Activated T-cell treated with anti-CD3 and anti-CD28 coated beads for 24 hours (primary cell): Measurements from ENCODE around the gene DEFB119.
"Not testable (repeated sequence)": the region's sequence is repeated elsewhere in the genome, so short reads cannot be mapped to it uniquely, and the experiment has no call there.

Source experiments
- DNase-seq: peaks from one replicate; pipeline ENCODE4 v3.0.0-alpha.2; 2020; ENCODE audit warnings: low read depth

DEFB119 gene, protein sequence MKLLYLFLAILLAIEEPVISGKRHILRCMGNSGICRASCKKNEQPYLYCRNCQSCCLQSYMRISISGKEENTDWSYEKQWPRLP

GRCh38 chr20:31390490-31390889 is at the start of gene DEFB119:
TSS of gene DEFB119 (minus strand) at chr20:31390590. CDS start at chr20:31390483, 107 bp downstream.
- DNase-seq, result no peak

DNA sequence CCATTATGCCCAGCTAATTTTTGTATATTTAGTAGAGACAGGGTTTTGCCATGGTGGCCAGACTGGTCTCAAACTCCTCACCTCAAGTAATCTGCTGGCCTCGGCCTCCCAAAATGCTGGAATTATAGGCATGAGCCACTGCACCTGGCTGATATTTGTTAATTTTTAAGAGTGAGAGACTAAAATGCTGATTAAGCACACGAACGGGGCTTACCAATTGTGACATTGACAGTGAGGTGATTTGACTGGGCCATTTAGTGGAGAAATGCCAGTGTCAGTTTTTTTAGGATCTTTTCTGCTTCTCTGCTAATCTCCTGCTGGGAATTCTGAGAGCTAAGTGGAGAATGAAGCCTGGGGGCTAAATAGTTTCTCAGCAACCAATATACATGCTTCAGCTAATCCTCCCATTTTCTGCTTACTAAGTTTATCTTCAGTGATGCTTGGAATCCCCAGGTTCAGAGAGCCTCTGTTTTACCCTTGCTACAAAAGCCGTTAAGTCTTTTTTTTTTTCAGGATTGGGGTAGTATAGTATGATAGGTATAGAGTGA is 40.3 kb upstream of the DEFB119 start:
- no peak for DNase-seq

- not testable (repeated sequence) for DNase-seq
These were observed 37.2 kb upstream of the DEFB119 start for GRCh38 chr20:31427576-31427975.

DNA sequence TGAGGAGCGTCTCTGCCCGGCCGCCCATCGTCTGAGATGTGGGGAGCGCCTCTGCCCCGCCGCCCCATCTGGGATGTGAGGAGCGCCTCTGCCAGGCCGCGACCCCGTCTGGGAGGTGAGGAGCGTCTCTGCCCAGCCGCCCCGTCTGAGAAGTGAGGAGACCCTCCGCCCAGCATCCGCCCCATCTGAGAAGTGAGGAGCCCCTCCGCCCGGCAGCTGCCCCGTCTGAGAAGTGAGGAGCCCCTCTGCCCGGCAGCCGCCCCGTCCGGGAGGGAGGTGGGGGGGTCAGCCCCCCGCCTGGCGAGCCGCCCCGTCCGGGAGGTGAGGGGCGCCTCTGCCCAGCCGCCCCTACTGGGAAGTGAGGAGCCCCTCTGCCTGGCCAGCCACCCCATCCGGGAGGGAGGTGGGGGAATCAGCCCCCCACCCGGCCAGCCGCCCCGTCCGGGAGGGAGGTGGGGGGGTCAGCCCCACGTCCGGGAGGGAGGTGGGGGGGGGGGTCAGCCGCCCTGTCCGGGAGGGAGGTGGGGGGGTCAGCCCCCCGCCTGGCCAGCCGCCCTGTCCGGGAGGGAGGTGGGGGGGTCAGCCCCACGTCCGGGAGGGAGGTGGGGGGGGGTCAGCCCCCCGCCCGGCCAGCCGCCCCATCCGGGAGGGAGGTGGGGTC is 36.6 kb upstream of the DEFB119 start:
- DNase-seq, result not testable (repeated sequence)

DNA sequence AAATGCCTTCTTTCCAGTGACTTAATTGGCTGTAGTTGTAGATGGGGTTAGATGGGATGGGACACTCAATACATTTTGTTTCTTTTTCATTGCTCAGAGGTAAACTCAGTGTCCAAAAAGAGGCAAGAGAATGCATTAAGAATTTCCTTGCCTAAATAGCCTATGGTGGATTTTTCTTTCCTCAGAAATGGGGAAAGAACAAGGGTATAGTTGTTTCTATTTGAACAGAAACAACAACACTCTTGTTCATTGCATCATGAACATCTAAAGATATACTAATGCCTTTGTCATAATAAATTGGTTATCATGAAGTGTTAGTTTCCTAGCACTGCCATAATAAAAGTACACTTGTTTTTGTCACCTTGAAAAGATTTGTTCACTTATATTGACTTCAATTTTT is 35.4 kb upstream of the DEFB119 start:
- DNase-seq, result no peak

GRCh38 chr20:31418307-31418706 is 27.9 kb upstream of the DEFB119 start:
- no peak for DNase-seq

DNA sequence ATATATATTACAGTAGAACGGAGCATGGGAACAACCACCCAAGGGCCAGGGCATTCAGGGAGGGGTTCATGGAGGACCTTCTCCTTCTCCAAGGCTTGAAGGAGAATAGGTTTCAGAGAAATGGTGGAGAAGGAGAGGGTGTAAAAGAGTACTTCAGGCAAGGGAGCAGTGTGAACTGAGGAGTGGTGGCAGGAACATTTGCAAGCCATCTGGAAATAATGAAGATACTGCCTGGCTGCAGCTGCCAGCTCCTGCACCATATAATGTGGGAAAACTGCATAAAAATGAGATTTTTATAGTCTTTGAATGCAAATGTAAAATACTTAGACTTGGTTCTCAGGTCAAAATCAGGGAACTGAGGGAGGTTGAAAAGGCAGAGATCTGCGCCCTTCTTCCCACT is 25.3 kb upstream of the DEFB119 start:
- no peak for DNase-seq

- no peak for DNase-seq
These were observed 24.0 kb upstream of the DEFB119 start for GRCh38 chr20:31414381-31414780.

GRCh38 chr20:31410011-31410410 is 19.6 kb upstream of the DEFB119 start:
- DNase-seq, result no peak

DNA sequence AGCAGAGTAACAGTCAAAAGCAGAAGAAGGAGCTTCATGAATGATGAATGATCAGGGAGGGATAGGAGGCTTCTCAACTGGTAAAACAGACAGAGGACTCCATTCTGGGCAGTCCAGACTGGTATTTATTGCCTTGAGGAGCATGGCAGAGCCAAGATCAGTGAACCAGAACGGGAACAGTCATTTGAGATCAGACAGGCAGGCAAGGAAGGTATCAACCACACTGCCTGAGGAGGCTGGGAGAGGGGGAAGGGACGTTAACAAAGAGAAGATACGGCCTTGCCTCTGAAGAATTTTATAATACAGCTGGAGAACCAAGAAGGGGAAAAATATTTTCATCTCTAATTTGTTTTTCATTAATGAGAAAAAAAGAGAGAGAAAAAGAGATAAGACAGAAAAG is 15.7 kb upstream of the DEFB119 start, which contains the start of gene DEFB121:
TSS of gene DEFB121 (minus strand) at position 101 of the 400 bp plus-strand sequence. CDS start at position 38, 63 bp downstream.
- DNase-seq, result no peak

GRCh38 chr20:31403886-31404285 is 13.5 kb upstream of the DEFB119 start:
- no peak for DNase-seq

DNA sequence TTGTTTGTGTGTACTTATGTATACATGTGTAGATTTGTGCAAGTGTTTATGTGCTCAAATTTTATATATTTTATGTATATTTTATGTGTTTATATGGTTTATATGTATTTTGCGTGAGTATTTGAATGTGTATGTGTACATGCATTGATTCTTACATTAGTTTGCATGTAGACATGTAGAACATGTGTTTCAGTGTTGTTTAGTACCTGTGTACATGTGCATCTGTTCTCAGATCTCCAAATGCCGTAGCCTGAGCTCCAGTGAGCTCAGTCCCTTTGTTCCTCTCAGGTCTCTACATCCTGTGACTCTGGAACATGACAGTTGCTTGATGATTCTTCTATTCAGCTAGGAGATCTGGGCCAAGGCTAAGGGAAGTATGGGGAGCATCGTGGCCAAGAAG is 4.5 kb upstream of the DEFB119 start:
- no peak for DNase-seq

GRCh38 chr20:31392836-31393235 is 2.4 kb upstream of the DEFB119 start:
- DNase-seq, result no peak

DNA sequence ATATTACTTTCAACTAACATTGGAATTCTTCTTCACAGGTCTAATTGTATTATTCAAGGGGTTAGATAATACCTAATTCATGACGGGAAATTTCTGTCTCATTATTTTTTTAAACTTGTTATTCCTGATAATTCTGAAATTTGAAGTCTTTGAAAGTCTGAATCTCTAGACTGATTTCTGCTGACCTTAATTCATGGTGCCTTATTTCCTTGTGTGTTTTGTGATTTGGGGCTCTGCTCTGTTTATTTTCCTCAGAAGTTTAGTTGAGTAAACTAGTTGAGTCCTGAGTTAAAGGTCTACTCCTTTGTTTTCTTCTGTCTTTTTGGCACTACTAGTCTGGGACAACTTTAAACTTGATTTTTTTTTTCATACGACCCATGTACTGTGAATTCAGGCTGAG is 16.0 kb downstream of the DEFB119 start:
- DNase-seq, result no peak

DNA sequence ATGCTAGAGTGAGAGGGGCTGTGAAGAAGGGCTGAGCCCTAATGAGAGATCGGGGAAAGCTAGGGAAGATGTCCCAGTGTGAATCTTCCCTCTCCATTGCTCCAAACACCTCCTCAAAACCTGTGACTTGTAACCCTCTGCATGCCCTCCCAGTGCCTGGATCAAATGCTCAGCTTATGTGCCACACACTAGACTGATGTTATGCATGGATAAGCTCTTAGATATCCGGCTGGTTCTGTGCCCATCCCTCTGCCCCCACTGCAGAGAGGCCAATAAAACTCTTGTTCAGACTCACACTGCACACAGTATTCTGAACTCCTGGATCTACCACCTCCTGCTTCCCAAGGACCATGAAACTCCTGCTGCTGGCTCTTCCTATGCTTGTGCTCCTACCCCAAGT is 22.1 kb downstream of the DEFB119 start, which contains the start of gene DEFB118:
TSS of gene DEFB118 (plus strand) at position 301 of the 400 bp plus-strand sequence. CDS start at position 351, 50 bp downstream.
- DNase-seq, result no peak

DNA sequence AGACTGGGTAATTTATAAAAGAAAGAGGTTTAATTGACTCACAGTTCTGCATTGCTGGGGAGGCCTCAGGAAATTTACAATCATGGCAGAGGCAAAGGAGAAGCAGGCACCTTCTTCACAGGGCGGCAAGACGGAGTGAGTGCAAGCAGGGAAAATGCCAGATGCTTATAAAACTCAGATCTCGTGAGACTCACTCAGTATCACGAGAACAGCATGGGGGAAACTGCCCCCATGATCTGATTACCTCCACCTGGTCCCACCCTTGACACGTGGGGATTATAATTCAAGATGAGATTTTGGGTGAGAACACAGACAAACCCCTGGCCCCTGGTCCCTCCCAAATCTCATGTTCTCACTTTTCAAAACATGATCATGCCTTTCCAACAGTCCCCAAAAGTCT is 26.1 kb downstream of the DEFB119 start:
- DNase-seq, result not testable (repeated sequence)

GRCh38 chr20:31363295-31363694 is 27.1 kb downstream of the DEFB119 start:
- no peak for DNase-seq

- DNase-seq, result no peak
These were observed 34.4 kb downstream of the DEFB119 start for GRCh38 chr20:31355981-31356380.

- DNase-seq, result no peak
These were observed 48.9 kb downstream of the DEFB119 start for GRCh38 chr20:31341470-31341869.

DNA sequence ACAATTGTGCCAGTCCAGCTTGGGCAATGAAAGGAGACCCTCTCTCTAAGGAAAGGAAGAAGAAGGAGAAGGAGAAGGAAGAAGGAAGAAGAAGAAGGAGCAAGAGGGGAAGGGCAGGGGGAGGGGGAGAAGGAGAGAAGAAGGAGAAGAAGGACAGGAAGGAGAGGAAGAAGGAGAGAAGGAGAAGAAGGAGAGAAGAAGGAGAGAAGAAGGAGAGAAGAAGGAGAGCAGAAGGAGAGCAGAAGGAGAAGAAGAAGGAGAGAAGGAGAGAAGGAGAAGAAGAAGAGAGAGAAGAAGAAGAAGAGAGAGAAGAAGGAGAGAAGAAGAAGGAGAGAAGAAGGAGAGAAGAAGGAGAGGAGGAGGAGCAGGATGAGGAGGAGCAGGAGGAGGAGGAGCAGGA is 59.5 kb downstream of the DEFB119 start:
- no peak for DNase-seq
